ENCODE data around the gene KIAA0825. TPM values are rescaled to one million over a fixed set of nuclear protein-coding genes. Genes with fewer than 3 reads are reported as not detected.

Gene KIAA0825
- total and polyA plus RNA-seq, 7 donors, result 0.46 to 4.6 (median 3.3) TPM; not detected in 1

DNA sequence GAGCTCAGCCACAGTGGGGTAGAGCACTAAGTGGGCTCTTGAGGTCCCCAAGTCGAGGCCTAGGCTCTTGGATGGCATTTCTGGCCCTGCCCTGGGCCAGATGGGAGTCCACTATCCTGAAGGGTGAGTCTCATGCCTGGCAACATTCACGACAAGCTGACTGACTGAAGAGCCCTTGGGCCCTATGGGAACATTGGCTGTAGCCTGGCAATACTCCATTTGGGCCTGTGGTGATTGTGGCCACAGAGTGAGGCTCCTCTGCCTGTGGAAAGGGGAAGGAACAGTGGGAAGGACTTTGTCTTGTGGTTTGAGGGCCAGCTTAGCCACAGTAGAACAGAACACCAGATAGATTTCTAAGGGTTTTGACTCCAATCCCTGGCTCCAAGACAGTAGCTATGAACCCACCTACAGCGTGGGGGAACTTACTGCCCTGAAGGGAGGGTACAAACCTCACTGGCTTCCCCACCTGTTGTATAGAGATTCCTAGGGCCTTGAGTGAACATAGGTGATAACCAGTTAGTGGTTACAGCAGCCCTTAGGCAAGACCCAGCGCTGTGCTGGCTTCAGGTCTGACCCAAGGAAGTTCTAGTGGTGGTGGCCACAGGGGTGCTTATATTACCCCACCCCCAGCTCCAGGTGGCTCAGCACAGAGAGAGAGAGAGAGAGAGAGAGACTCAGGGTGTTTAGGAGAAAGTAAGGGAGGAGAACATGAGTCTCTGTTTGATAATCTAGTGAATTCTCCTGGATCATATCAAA is 72.4 kb downstream of the KIAA0825 start:
- intact Hi-C loops (cut with DNase I), result no loop called here
- no peak overlapping the region for H3K4me3 ChIP-seq
- TF ChIP-seq, protein P1, sequence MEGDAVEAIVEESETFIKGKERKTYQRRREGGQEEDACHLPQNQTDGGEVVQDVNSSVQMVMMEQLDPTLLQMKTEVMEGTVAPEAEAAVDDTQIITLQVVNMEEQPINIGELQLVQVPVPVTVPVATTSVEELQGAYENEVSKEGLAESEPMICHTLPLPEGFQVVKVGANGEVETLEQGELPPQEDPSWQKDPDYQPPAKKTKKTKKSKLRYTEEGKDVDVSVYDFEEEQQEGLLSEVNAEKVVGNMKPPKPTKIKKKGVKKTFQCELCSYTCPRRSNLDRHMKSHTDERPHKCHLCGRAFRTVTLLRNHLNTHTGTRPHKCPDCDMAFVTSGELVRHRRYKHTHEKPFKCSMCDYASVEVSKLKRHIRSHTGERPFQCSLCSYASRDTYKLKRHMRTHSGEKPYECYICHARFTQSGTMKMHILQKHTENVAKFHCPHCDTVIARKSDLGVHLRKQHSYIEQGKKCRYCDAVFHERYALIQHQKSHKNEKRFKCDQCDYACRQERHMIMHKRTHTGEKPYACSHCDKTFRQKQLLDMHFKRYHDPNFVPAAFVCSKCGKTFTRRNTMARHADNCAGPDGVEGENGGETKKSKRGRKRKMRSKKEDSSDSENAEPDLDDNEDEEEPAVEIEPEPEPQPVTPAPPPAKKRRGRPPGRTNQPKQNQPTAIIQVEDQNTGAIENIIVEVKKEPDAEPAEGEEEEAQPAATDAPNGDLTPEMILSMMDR (IDR thresholded peaks at IDR 0.05), result no peak
- TF ChIP-seq POLR2A (IDR thresholded peaks at IDR 0.05) (no peak), EP300 (IDR thresholded peaks at IDR 0.05) (no peak), POLR2AphosphoS5 (IDR thresholded peaks at IDR 0.05) (no peak)

DNA sequence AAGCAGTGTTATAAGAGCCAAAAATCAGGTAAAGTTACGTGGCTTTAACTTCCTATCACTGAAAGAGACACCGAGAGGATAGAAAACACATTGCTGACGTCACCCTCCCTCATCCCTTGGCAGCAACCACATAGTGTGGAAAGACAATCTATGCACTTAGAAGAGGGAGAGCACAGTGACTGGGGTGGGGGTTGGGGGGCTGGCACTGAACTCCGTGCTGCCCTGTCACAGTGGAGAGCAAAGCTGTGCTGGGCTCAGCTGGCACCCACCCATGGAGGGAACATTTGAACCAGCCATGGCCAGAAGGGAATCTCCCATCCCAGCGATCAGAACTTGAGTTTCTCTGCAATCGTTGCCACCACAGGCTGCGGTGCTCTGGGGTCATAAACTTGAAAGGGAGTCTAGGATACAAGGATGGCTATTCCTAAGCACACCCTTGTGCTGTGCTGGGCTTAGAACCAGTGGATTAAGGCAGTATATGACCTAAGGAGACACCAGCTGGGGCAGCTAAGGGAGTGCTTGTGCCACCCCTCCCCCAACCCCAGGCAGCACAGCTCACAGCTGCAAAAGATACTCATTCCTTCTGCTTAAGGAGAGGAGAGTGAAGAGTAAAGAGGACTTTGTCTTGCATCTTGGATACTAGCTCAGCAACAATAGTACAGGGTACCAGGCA is 73.4 kb downstream of the KIAA0825 start:
- intact Hi-C loops (cut with DNase I), result no loop called here
- no peak for DNase-seq

More for the DNA sequence above, 72.4 kb downstream of the KIAA0825 start:
- no peaks in the 10 kb centered on the region for H3K27me3 ChIP-seq
- 76 to 82% methylated on average over 4 of the region's 4 CpGs for WGBS, 2 donors
- peaks cover 0 to under 1% (median 0%) of the 10 kb centered on the region in 4 donors for H3K36me3 ChIP-seq
- no peak for DNase-seq
- no peak overlapping the region for H3K27ac ChIP-seq
- no peaks in the 10 kb centered on the region for H3K4me1 ChIP-seq
- no peaks in the 10 kb centered on the region for H3K9me3 ChIP-seq

DNA sequence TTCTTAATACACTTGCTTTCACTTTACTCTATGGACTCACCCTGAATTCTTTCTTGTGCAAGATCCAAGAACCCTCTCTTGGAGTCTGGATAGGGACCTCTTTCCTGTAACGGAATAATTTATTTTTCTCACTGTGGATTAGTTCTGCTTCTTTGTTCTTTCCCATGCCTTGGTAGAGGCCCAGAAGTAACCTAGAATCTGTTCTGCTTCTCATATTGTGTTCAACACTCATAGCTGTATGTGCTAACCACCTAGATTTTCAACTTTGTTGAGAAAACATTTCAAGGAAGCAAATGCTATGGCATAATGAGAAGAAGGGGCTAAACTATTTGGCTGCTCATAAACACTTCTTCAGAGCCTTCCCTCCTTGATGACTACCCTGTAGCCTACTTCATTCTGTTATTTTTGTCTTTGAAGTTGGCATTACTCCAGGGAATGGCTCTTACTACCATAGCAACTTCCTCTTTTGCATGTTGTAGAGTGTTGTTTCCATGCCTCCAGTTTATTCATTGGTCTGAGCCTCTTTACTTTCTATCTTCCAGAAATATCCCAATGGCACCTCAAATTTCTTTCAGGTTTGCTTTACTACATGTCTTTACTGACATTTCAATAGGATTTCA is 74.3 kb downstream of the KIAA0825 start:
- intact Hi-C loops (cut with DNase I), result no loop called here
- TF ChIP-seq POLR2AphosphoS5 (IDR thresholded peaks at IDR 0.05) (no peak), POLR2A (IDR thresholded peaks at IDR 0.05) (no peak), EP300 (IDR thresholded peaks at IDR 0.05) (no peak)
- TF ChIP-seq, protein P1 (IDR thresholded peaks at IDR 0.05), result no peak
- WGBS, 2 donors, result 89 to 90% methylated on average over 1 of the region's 1 CpG

More for the DNA sequence above, 73.4 kb downstream of the KIAA0825 start:
- 80 to 86% methylated on average over 7 of the region's 7 CpGs for WGBS, 2 donors
- Histone ChIP-seq H3K4me1 (no peaks in the 10 kb centered on the region), H3K27ac (no peak overlapping the region), H3K36me3 (peaks cover 0 to 4% (median 0%) of the 10 kb centered on the region in 4 donors), H3K9me3 (no peaks in the 10 kb centered on the region), H3K27me3 (no peaks in the 10 kb centered on the region), H3K4me3 (no peak overlapping the region)
- TF ChIP-seq POLR2AphosphoS5 (IDR thresholded peaks at IDR 0.05) (no peak), POLR2A (IDR thresholded peaks at IDR 0.05) (no peak)

DNA sequence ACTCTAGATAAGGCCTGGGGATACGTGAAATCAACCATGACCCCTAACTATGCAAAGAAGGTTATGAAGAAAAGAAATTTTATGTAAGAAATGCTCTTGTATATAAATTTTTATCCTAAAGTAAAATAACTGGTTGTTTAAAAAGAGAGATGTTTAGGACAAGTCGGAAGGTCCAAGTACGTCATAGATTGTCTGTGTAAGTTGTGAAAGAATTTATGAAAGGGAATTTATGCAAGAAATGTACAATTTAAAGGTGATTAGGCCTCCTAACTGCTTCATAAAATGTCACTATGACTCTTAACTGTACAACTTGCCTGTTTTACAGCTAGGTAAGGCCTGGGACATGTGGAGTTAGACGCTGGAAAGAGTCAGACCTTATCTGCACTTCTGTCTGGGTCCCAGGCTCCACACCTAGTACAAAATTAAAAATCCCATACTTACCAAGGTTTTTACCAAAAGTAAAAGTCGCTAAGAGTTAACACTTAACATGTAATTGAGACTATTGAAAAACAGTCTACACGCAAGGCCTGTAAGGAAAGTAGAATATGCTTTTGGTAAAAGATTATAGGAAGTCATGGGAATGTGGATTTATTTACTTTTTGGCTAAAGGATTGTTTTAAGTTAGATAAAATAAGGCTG is 77.4 kb downstream of the KIAA0825 start:
- Histone ChIP-seq H3K9me3 (no peaks in the 10 kb centered on the region), H3K36me3 (peaks cover 0 to 4% (median 0%) of the 10 kb centered on the region in 4 donors), H3K4me1 (no peaks in the 10 kb centered on the region), H3K27ac (no peak overlapping the region), H3K27me3 (no peaks in the 10 kb centered on the region), H3K4me3 (no peak overlapping the region)
- no peak for DNase-seq
- TF ChIP-seq POLR2A (IDR thresholded peaks at IDR 0.05), result no peak
- no peak for TF ChIP-seq EP300 (IDR thresholded peaks at IDR 0.05)
- TF ChIP-seq, protein P1 (IDR thresholded peaks at IDR 0.05), result no peak
- TF ChIP-seq POLR2AphosphoS5 (IDR thresholded peaks at IDR 0.05), result no peak
- intact Hi-C loops (cut with DNase I), result no loop called here
- 91 to 94% methylated on average over 6 of the region's 6 CpGs for WGBS, 2 donors

More for the DNA sequence above, 74.3 kb downstream of the KIAA0825 start:
- H3K9me3 ChIP-seq, result no peaks in the 10 kb centered on the region
- DNase-seq, result no peak
- no peak overlapping the region for H3K27ac ChIP-seq
- no peaks in the 10 kb centered on the region for H3K4me1 ChIP-seq
- H3K36me3 ChIP-seq, result peaks cover 0 to 4% (median 0%) of the 10 kb centered on the region in 4 donors
- no peak overlapping the region for H3K4me3 ChIP-seq
- H3K27me3 ChIP-seq, result no peaks in the 10 kb centered on the region
